MG63 (cell line): ENCODE measurements around the gene ZDHHC19. TPM values are rescaled to one million over a fixed set of nuclear protein-coding genes. Genes with fewer than 3 reads are reported as not detected.
"Not testable (repeated sequence)": the region's sequence is repeated elsewhere in the genome, so short reads cannot be mapped to it uniquely, and the experiment has no call there.

Experiments used
- DNase-seq: peaks from one replicate; pipeline ENCODE4 v3.0.0-alpha.2; 2020
- H3K27me3 ChIP-seq: fragments of 250-450 bp; sonication (Bioruptor Pico); 2 replicates; pipeline ENCODE4 v1.5.1; 2020; ENCODE audit warnings: mild to moderate bottlenecking, moderate library complexity
- H3K36me3 ChIP-seq: fragments of 250-450 bp; sonication (Bioruptor Pico); 2 replicates; pipeline ENCODE4 v1.5.1; 2020; ENCODE audit warnings: mild to moderate bottlenecking, moderate library complexity
- H3K4me3 ChIP-seq: fragments of 250-450 bp; sonication (Bioruptor Pico); 2 replicates; pipeline ENCODE4 v1.5.1; 2020; ENCODE audit warnings: mild to moderate bottlenecking, moderate library complexity
- H3K9me3 ChIP-seq: fragments of 250-450 bp; sonication (Bioruptor Pico); 2 replicates; pipeline ENCODE4 v1.5.1; 2020; ENCODE audit warnings: mild to moderate bottlenecking, moderate library complexity
- total RNA-seq: library from RNA; depleted of rRNA; stranded (reverse); fragments of >200 nt; shearing (Covaris generic); gene quantifications from 2 replicates; pipeline ENCODE4 v1.2.3, GENCODE V29; 2014; ENCODE audit warnings: low replicate concordance

ZDHHC19 gene
- total RNA-seq, 1 experiment from 2014 or later = not detected

GRCh38 chr3:196193736-196194541, 17.3 kb downstream of the ZDHHC19 start:
- DNase-seq = no peak
- H3K36me3 ChIP-seq = no peaks in the 10 kb centered on the region
- H3K9me3 ChIP-seq = no peaks in the 10 kb centered on the region
- no peaks in the 10 kb centered on the region for H3K27me3 ChIP-seq
- no peak overlapping the region for H3K4me3 ChIP-seq

- Histone ChIP-seq H3K36me3 (no peaks in the 10 kb centered on the region), H3K9me3 (no peaks in the 10 kb centered on the region), H3K4me3 (no peak overlapping the region), H3K27me3 (no peaks in the 10 kb centered on the region)
- no peak for DNase-seq
These were observed 18.0 kb downstream of the ZDHHC19 start for GRCh38 chr3:196193133-196193735.

GRCh38 chr3:196192524-196193051, 18.6 kb downstream of the ZDHHC19 start:
- no peak for DNase-seq
- Histone ChIP-seq H3K27me3 (no peaks in the 10 kb centered on the region), H3K9me3 (no peaks in the 10 kb centered on the region), H3K4me3 (no peak overlapping the region), H3K36me3 (no peaks in the 10 kb centered on the region)

GRCh38 chr3:196192036-196192523, 19.1 kb downstream of the ZDHHC19 start:
- H3K27me3 ChIP-seq = no peaks in the 10 kb centered on the region
- no peaks in the 10 kb centered on the region for H3K9me3 ChIP-seq
- no peaks in the 10 kb centered on the region for H3K36me3 ChIP-seq
- no peak overlapping the region for H3K4me3 ChIP-seq
- DNase-seq = no peak

GRCh38 chr3:196189566-196190347, 21.4 kb downstream of the ZDHHC19 start:
- no peaks in the 10 kb centered on the region for H3K9me3 ChIP-seq
- no peak overlapping the region for H3K4me3 ChIP-seq
- H3K27me3 ChIP-seq = no peaks in the 10 kb centered on the region
- H3K36me3 ChIP-seq = no peaks in the 10 kb centered on the region
- DNase-seq = no peak

GRCh38 chr3:196186651-196187573, 24.3 kb downstream of the ZDHHC19 start:
- H3K36me3 ChIP-seq = no peaks in the 10 kb centered on the region
- H3K4me3 ChIP-seq = no peak overlapping the region
- no peaks in the 10 kb centered on the region for H3K9me3 ChIP-seq
- no peak for DNase-seq
- no peaks in the 10 kb centered on the region for H3K27me3 ChIP-seq

GRCh38 chr3:196184881-196185280, 26.3 kb downstream of the ZDHHC19 start:
- Histone ChIP-seq H3K9me3 (no peaks in the 10 kb centered on the region), H3K4me3 (no peak overlapping the region), H3K36me3 (no peaks in the 10 kb centered on the region), H3K27me3 (no peaks in the 10 kb centered on the region)
- no peak for DNase-seq

- DNase-seq, H3K27me3 ChIP-seq, H3K4me3 ChIP-seq, H3K36me3 ChIP-seq, H3K9me3 ChIP-seq: not testable (repeated sequence)
These were observed 27.1 kb downstream of the ZDHHC19 start for GRCh38 chr3:196184169-196184432.

GRCh38 chr3:196181127-196181546, 30.1 kb downstream of the ZDHHC19 start:
- H3K36me3 ChIP-seq = no peaks in the 10 kb centered on the region
- no peaks in the 10 kb centered on the region for H3K27me3 ChIP-seq
- no peaks in the 10 kb centered on the region for H3K9me3 ChIP-seq
- no peak overlapping the region for H3K4me3 ChIP-seq
- no peak for DNase-seq

- H3K27me3 ChIP-seq = no peaks in the 10 kb centered on the region
- DNase-seq = no peak
These were observed 30.9 kb downstream of the ZDHHC19 start for GRCh38 chr3:196180346-196180745.

GRCh38 chr3:196179380-196180308, 31.6 kb downstream of the ZDHHC19 start:
- H3K9me3 ChIP-seq = no peaks in the 10 kb centered on the region
- H3K36me3 ChIP-seq = no peaks in the 10 kb centered on the region
- H3K4me3 ChIP-seq = no peak overlapping the region
- DNase-seq = peak; percentile 70
- H3K27me3 ChIP-seq = no peaks in the 10 kb centered on the region

More at GRCh38 chr3:196180346-196180745, 30.9 kb downstream of the ZDHHC19 start:
- Histone ChIP-seq H3K4me3 (no peak overlapping the region), H3K9me3 (no peaks in the 10 kb centered on the region), H3K36me3 (no peaks in the 10 kb centered on the region)

- no peaks in the 10 kb centered on the region for H3K9me3 ChIP-seq
- H3K27me3 ChIP-seq = no peaks in the 10 kb centered on the region
- H3K4me3 ChIP-seq = no peak overlapping the region
- DNase-seq = no peak
- no peaks in the 10 kb centered on the region for H3K36me3 ChIP-seq
These were observed 32.2 kb downstream of the ZDHHC19 start for GRCh38 chr3:196178993-196179379.

GRCh38 chr3:196177967-196178366, 33.2 kb downstream of the ZDHHC19 start:
- Histone ChIP-seq H3K27me3 (no peaks in the 10 kb centered on the region), H3K4me3 (no peak overlapping the region), H3K9me3 (no peaks in the 10 kb centered on the region), H3K36me3 (no peaks in the 10 kb centered on the region)
- no peak for DNase-seq

- Histone ChIP-seq H3K36me3 (no peaks in the 10 kb centered on the region), H3K9me3 (no peaks in the 10 kb centered on the region), H3K4me3 (no peak overlapping the region), H3K27me3 (no peaks in the 10 kb centered on the region)
- no peak for DNase-seq
These were observed 33.6 kb downstream of the ZDHHC19 start for GRCh38 chr3:196177567-196177966.

GRCh38 chr3:196175722-196176121, 35.5 kb downstream of the ZDHHC19 start:
- Histone ChIP-seq H3K9me3 (no peaks in the 10 kb centered on the region), H3K36me3 (no peaks in the 10 kb centered on the region), H3K27me3 (no peaks in the 10 kb centered on the region), H3K4me3 (no peak overlapping the region)
- no peak for DNase-seq
